MCF 10A (cell line): ENCODE data around the gene ANKRD28. TPM values are rescaled to one million over a fixed set of nuclear protein-coding genes. Genes with fewer than 3 reads are reported as not detected.
"Not testable (repeated sequence)": the region's sequence is repeated elsewhere in the genome, so short reads cannot be mapped to it uniquely, and the experiment has no call there.

Experiments
- BruUV-seq: library from RNA; stranded (reverse); fragments of 400-500 nt; replicated peaks from 2 replicates; lab custom pipeline; 2021; lab: Mats Ljungman, UMichigan
- CTCF ChIA-PET: fragments of 300-600 bp; sonication (Branson Sonifier 250); formaldehyde crosslinking; extraction: SDS; loops from one replicate; lab custom pipeline; 2021; ENCODE audit warnings: antibody characterized with exemption, inconsistent platforms; lab: Yijun Ruan, JAX
- POLR2A ChIA-PET: fragments of 300-600, 350-650 bp; sonication (Branson Sonifier 250); formaldehyde crosslinking; extraction: SDS; loops from one replicate; lab custom pipeline; 2020; ENCODE audit warnings: antibody characterized with exemption, inconsistent platforms; lab: Yijun Ruan, JAX
- DNase-seq: peaks from one replicate; pipeline ENCODE4 v3.0.0-alpha.2; 2018; ENCODE audit not compliant: unreplicated experiment
- H3K27ac Mint-ChIP-seq: one replicate; pipeline ENCODE4 v1.8.0; 2022; ENCODE audit warnings: mild to moderate bottlenecking, low read depth, mixed read lengths; ENCODE audit not compliant: unreplicated experiment
- H3K27me3 Mint-ChIP-seq: one replicate; pipeline ENCODE4 v1.8.0; 2022; ENCODE audit warnings: mixed read lengths; ENCODE audit not compliant: insufficient read depth, unreplicated experiment
- H3K36me3 Mint-ChIP-seq: one replicate; pipeline ENCODE4 v1.8.0; 2022; ENCODE audit warnings: mild to moderate bottlenecking, moderate library complexity, mixed read lengths; ENCODE audit not compliant: insufficient read depth, unreplicated experiment
- H3K4me1 Mint-ChIP-seq: one replicate; pipeline ENCODE4 v1.8.0; 2022; ENCODE audit warnings: mixed read lengths; ENCODE audit not compliant: insufficient read depth, unreplicated experiment
- H3K4me3 Mint-ChIP-seq: one replicate; pipeline ENCODE4 v1.8.0; 2022; ENCODE audit warnings: mild to moderate bottlenecking, moderate library complexity, mixed read lengths; ENCODE audit not compliant: unreplicated experiment
- H3K9me3 Mint-ChIP-seq: one replicate; pipeline ENCODE4 v1.8.0; 2022; ENCODE audit warnings: mixed read lengths; ENCODE audit not compliant: unreplicated experiment
- CTCF ChIP-seq: fragments of 200-600 bp; IDR thresholded peaks from one replicate; pipeline ENCODE4 v1.8.0; 2022; ENCODE audit warnings: antibody characterized with exemption, mild to moderate bottlenecking; ENCODE audit not compliant: unreplicated experiment
- intact Hi-C: fragments of 100-400 bp; cut with micrococcal nuclease; formaldehyde crosslinking; loops from 2 replicates; pipeline ENCODE4 v1.14.1; 2022
- total RNA-seq: library from RNA; stranded (reverse); gene quantifications from 2 replicates; pipeline ENCODE4 v1.2.3, GENCODE V29; 2022

The ANKRD28 gene
- total RNA-seq, 1 experiment from 2014 or later, result 79.0 TPM

GRCh38 chr3:15629860-15630597, 167.8 kb downstream of the ANKRD28 start:
- H3K4me3 Mint-ChIP-seq, result peak overlapping the region; percentile 50
- DNase-seq, result peak; percentile 90
- intact Hi-C loops, result loop anchor here (1.0 to 5.0 kb wide), 6 partner anchors 17 to 617 kb away; partner anchors contain the start of gene ANKRD28

GRCh38 chr3:15628967-15629366, 168.8 kb downstream of the ANKRD28 start:
- ChIA-PET CTCF (interaction anchor here (0.6 to 2.6 kb wide), 10 partner anchors 19 to 430 kb away, joined by 3 to 9 read pairs (median 3); no protein-coding TSS in a partner anchor), POLR2A (interaction anchor here (0.8 to 3.5 kb wide), 2 partner anchors 18 to 177 kb away, joined by 5 to 24 read pairs; no protein-coding TSS in a partner anchor)
- Mint-ChIP-seq H3K27me3 (no peaks in the 10 kb centered on the region), H3K36me3 (no peaks in the 10 kb centered on the region), H3K4me1 (peaks cover 31% of the 10 kb centered on the region), H3K27ac (no peak overlapping the region), H3K4me3 (no peak overlapping the region), H3K9me3 (no peaks in the 10 kb centered on the region)
- BruUV-seq, result no TSS peak
- TF ChIP-seq CTCF, result no peak
- no peak for DNase-seq
- intact Hi-C loops, result no loop called here

More at GRCh38 chr3:15629860-15630597, 167.8 kb downstream of the ANKRD28 start:
- BruUV-seq, result no TSS peak
- Mint-ChIP-seq H3K27me3 (no peaks in the 10 kb centered on the region), H3K27ac (peak overlapping the region; percentile 67), H3K36me3 (no peaks in the 10 kb centered on the region), H3K4me1 (peaks cover 35% of the 10 kb centered on the region), H3K9me3 (no peaks in the 10 kb centered on the region)
- CTCF ChIA-PET, result interaction anchor here (0.6 to 2.6 kb wide), 30 partner anchors 11 to 551 kb away, joined by 3 to 35 read pairs (median 4); no protein-coding TSS in a partner anchor
- POLR2A ChIA-PET, result interaction anchor here (0.7 to 3.5 kb wide), 17 partner anchors 14 to 231 kb away, joined by 3 to 24 read pairs (median 5); partner anchors contain the start of genes ANKRD28, BTD and HACL1
- peak; percentile 72 for TF ChIP-seq CTCF

- H3K27ac Mint-ChIP-seq, result no peak overlapping the region
- CTCF ChIA-PET, result interaction anchor here (0.7 kb wide), 2 partner anchors 178 to 751 kb away, joined by 4 to 5 read pairs; no protein-coding TSS in a partner anchor
- POLR2A ChIA-PET, result interaction anchor here (0.7 kb wide), 1 partner anchor 16 kb away, joined by 3 read pairs; no protein-coding TSS in a partner anchor
These were observed 174.0 kb downstream of the ANKRD28 start for GRCh38 chr3:15623535-15624440.

GRCh38 chr3:15619659-15620464, 177.9 kb downstream of the ANKRD28 start:
- H3K27ac Mint-ChIP-seq, POLR2A ChIA-PET, H3K36me3 Mint-ChIP-seq, intact Hi-C loops, H3K4me3 Mint-ChIP-seq, H3K4me1 Mint-ChIP-seq, BruUV-seq, H3K27me3 Mint-ChIP-seq, DNase-seq: not testable (repeated sequence)
- CTCF ChIA-PET, result interaction anchor here (0.8 kb wide), 1 partner anchor 11 kb away, joined by 7 read pairs; no protein-coding TSS in a partner anchor
- peaks cover 20% of the 10 kb centered on the region for H3K9me3 Mint-ChIP-seq

More at GRCh38 chr3:15623535-15624440, 174.0 kb downstream of the ANKRD28 start:
- Mint-ChIP-seq H3K4me1 (peaks cover 5% of the 10 kb centered on the region), H3K36me3 (peaks cover 5% of the 10 kb centered on the region), H3K9me3 (peaks cover 20% of the 10 kb centered on the region), H3K27me3 (no peaks in the 10 kb centered on the region), H3K4me3 (no peak overlapping the region)
- intact Hi-C loops, result no loop called here
- no peak for TF ChIP-seq CTCF
- BruUV-seq, result no TSS peak
- DNase-seq, result no peak
